Suppressor macrophage treated with lipopolysaccharide for 1 hour (primary cell): Measurements from ENCODE around the gene TOGARAM2.

ENCODE experiments used
- DNase-seq, 3 donors: peaks; one replicate each; pipeline ENCODE4 v3.0.0-alpha.2; 2020 to 2022

The TOGARAM2 gene

DNA sequence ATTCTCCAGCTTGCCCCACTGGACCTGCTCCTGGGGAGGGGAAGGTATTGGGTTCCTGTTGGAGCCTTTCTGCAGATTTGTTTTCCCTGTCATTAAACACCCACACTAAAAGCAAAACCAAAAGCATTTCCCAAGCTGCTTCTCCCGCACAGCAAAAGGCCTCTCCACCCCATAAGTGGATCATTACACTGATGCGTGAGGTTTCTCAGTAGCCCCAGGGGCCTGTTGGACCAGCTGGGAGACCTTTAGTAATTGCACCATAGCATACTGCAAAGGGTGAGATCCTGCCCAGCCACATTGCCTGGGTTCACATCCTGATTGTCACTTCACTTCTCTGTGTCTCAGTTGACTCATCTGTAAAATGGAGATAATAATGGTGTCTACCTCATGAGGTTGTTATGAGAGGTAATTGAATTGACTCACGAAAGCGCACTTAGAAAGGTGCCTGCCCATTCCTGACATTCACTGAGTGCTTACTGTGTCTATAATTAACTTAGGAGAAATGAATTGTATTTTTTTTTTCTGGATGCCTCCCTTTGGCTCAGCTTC, 43.9 kb downstream of the TOGARAM2 start:
- no peak for DNase-seq

GRCh38 chr2:29025711-29026110, 44.6 kb downstream of the TOGARAM2 start:
- DNase-seq: no peak

DNA sequence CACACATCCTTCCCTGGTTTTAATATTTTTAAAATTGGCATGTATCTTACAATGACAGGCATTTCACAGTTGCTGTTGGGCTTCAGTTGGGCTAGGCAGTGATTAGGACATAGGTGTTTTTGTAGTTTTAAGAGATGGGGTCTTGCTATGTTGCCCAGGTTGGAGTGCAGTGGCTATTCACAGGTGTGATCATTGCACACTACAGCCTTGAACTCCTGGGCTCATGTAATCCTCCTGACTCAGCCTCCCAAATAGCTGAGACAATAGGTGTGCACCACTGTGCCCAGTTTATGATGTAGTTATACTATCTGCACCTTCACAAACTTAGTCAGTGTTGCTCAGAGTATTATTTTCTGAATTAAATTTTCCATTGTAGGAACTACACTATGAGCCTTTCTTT, 49.9 kb downstream of the TOGARAM2 start:
- no peak for DNase-seq

- DNase-seq: no peak
Measured at GRCh38 chr2:29032189-29032588, 51.1 kb downstream of the TOGARAM2 start.

DNA sequence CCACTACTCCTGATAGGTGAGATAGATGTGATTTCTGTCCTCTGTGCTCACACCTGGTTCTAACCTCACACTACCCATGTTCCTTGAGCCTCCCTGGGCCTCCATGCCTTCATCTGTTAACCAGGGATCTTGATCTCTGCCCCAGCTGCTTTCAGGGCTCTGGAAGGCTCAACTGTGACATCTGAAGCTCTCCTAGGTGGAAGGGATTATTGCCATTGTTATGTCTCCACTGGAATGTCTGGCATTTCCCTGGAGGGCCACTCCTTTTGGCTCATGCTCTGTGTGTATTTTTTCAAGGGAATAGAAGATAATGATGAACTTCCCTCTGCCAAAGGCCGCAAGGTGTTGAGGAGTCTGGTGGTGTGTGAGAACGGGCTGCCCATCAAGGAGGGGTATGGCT, 52.1 kb downstream of the TOGARAM2 start:
- DNase-seq: no peak

DNA sequence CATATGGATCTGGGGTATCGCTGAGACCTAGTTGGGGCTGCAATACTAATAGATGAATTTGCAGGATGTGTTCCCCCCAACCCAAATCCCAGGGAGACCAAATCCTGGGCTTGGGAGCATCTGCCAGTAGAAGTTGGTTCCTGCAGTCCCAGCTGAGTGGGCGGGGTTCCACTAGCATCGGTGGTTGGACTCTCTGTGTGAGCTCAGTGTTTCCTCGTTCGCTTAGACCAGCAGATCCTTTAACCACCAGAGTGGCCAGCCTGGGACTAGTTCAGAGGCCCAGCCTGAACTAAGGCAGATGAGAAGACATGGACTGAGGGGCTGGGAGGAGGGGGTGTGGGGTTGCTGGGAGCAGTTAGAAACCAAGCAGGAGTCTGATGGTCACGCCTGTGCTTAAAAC, 52.6 kb downstream of the TOGARAM2 start:
- peak; percentile 59 to 69 (median 65) for DNase-seq

GRCh38 chr2:29035016-29035745, 54.1 kb downstream of the TOGARAM2 start:
- peak in 2 of 3 donors; percentile 45 to 55 for DNase-seq

- DNase-seq: no peak
Measured at GRCh38 chr2:29039718-29040480, 58.8 kb downstream of the TOGARAM2 start.

- DNase-seq: no peak
Measured at GRCh38 chr2:29040552-29040951, 59.5 kb downstream of the TOGARAM2 start.

- no peak for DNase-seq
Measured at GRCh38 chr2:29041161-29041660, 60.1 kb downstream of the TOGARAM2 start.

DNA sequence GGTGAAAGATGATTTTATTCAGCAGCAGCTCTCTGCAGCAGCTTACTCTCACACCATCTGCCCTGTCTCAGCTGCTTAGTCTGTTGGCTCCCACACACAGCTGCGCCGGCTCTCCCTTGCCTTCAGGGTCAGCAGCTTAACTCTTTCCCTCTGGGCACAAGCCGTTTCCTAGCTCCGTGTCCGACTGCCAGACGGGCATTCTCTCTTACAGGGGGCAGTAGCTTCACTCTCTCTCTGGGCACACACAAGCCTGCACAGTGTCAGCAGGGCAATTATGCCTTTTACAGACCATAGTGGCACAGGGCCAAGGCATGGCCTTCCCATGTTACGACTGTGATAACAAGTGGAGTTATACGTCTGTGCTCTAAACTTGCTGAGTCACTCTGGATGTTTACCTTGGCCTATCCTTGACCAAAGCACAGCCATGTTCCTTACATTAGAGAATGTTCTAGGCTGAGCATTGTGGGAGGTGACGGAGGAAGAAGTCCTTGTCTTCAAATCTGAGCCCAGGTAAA, 61.5 kb downstream of the TOGARAM2 start:
- DNase-seq: no peak

- no peak for DNase-seq
Measured at GRCh38 chr2:29044459-29044858, 63.4 kb downstream of the TOGARAM2 start.

GRCh38 chr2:29046321-29046720, 65.2 kb downstream of the TOGARAM2 start:
- no peak for DNase-seq

DNA sequence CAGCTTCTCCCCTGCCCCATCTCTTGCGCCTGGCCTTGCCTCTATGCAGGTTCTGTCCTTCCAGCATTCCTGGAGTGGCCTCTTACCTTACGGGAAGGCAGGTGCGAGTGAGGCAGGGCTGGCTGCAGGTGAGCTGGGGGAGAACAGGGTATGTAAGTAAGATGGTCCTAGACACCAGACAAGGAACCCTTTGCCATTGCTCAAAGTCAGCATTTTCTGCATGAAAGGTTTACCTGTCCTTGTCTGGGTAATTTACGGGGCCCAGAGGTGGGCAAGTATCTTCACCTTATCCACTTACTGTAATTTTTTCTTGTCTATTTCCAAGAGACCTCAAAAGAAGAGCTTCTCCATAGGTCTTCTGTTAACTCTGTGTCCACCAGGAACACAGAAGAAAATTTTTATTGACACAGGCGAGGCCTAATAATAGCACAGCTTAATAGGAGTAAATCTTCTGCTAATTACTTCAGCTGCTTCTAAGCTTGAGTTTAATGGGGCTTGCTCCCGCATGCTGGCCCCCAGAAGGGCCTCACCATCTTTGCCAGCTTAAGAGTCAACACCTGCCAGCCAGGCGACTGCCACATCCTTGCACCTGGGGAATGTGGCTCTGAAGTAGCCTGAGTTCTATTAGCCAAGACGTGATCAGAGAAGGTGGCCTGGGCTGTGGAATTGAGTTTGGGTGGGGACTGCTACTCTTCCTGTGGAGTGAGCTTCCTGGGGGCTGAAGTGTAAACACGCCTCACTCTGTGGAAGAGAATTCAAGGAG, 66.2 kb downstream of the TOGARAM2 start:
- DNase-seq: no peak

DNA sequence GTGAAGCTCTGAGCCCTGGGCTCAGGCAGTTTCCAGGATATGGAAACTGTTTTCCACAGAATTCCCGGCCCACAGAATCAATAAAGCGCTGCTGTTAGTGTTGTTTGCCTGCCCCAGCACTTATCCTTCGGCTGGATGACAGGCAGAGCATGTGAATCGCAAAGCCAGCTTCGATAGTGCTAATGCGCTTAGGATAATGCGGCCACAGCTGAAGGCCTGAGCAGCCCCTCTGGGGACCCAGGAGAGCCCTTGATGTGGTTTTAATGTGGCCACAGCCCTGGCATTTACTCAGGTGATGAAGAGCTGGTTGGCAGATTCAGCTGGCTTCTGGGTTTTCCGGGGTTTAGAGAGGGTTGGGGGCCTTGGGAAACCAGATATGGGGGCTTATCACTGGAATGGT, 69.5 kb downstream of the TOGARAM2 start:
- DNase-seq: no peak

GRCh38 chr2:29051730-29052129, 70.6 kb downstream of the TOGARAM2 start:
- DNase-seq: no peak

DNA sequence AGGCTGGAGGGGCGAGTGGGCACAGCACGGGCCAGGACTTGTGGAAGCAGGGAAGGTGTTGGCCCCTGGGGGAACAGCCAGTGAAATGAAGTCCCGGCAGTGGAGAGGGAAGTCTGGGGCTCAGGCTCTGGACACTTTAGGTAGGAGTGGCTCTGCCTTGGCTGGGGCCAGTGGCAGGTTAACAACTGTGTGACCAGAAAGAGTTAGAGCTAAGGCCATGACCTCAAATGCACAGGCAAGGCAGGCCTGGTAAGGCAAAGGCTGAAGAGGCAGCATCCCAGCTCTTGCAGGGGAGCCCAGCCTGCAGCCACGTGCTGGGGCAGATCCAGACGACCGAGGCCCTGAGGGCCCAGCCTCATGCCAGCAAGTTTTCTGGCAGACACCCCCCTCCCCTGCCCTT, 71.7 kb downstream of the TOGARAM2 start:
- no peak for DNase-seq

DNA sequence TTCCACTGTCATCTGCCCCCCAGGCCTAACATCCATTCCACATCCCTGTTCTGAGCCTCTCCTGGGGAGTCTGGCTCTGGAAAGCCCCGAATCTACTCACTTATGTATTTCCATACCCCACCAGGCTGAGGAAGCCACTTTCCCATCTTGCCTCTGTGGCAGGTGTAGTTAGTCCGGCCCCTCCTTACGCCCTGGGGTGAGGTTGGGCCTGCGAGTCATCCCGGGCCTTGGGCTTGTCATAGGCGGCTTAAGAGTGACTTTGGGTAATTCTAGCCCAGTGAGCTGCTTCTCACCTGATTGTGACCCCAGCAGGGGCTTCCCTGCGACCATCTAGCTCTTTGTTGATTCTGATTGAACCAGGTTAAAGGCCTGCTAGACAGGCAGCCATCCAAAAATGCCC, 72.1 kb downstream of the TOGARAM2 start:
- DNase-seq: no peak

GRCh38 chr2:29053670-29054400, 72.7 kb downstream of the TOGARAM2 start:
- DNase-seq: no peak

GRCh38 chr2:29054430-29054829, 73.3 kb downstream of the TOGARAM2 start:
- no peak for DNase-seq

DNA sequence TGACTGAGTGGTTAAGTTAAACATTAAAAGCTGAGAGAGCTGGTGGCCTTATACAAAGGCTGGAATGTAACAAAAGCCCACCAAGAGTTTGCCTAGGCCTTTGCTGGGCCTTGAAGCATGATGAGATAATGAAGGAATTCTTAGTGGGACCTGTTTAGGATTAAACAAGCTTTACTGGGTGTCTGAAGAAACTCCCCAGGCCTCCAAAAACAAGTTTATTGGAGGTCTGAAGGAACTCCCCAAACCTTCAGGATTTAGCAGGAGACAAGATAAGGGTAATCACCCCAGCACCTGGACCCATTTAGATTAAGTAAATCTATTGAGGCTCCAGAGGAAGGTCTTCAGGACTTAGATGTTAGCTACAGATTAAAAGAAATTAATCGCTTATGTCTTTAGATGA, 74.5 kb downstream of the TOGARAM2 start:
- DNase-seq: no peak

- DNase-seq: no peak
Measured at GRCh38 chr2:29056452-29056851, 75.4 kb downstream of the TOGARAM2 start.
